Endothelial cell of hepatic sinusoid (primary cell): ENCODE results near the gene TBCK.

Source experiments
- in situ Hi-C: cut with HindIII; loops from 2 replicates; pipeline ENCODE4 v1.10.0; 2017; ENCODE audit warnings: low sequenced_read_pairs

Gene TBCK

GRCh38 chr4:106049490-106049889 lies 266.5 kb downstream of the TBCK start:
- in situ Hi-C loops: no loop called here

GRCh38 chr4:106048250-106048971 lies 267.6 kb downstream of the TBCK start:
- in situ Hi-C loops: no loop called here

DNA sequence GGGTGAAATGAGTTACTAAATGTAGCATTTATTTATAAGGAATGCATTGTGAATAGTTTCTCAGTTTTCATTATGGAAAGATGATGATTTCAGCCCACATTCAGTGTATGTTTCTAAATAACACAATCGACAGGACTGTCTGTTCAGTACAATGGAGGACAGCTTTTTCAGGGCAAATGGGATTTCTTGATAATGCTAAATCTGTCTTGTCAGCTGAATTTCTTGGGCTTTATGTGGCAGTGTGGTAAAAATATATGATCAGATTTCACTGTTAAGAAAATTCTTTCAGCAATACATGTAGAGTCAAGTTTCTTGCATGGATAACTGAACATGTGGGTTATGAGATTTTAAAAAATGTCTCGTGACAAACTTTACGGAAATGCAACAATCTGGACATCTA lies 269.9 kb downstream of the TBCK start:
- in situ Hi-C loops: no loop called here

DNA sequence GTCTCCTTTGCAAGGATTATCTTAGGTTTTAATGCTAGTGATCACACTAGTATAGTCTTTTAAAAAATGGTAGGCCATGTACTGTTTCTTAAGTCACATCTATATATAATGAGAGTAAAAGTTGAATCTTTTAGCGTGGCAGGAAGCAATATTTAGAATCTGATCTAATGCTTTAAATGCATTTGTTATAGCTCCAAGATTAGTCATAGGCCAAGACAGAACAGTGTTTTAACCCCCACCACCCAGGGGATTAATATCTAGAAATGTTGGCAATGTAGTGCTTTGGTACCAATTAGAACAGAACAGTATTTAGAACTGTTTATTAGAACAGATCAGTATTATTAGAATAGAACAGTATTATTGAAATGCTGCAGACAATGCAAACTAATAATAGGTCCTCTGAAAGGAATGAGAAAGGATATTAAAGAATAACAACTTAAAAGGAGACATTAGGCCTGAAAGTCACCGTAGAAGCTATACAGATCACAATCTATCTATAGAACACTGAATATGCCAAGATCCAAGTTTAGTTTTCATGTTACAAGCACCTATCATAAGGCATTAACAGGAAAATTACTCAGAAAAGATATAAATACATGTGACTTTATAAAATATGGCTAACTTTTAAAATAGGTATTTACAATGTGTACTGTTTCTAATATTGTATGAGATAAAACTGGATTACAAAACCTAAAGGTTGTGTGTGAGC lies 274.6 kb downstream of the TBCK start:
- in situ Hi-C loops: no loop called here

DNA sequence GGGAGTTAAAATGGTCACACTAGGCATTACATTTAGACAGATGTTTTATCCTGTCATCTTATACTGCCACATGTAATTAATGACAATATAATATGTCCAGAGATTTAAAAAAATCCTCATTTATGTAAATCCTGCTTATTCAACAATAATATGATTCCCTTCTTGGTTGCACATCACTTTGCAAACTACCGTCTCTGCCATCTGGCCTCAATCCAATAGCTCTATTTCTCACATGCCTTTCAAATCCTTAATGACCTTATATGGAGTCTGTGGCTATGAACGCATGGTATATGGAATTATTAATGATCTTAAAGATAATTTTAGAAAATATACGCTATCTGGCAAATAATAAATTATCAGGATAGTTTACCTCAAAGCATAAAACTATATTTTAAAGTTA lies 276.2 kb downstream of the TBCK start:
- in situ Hi-C loops: no loop called here

DNA sequence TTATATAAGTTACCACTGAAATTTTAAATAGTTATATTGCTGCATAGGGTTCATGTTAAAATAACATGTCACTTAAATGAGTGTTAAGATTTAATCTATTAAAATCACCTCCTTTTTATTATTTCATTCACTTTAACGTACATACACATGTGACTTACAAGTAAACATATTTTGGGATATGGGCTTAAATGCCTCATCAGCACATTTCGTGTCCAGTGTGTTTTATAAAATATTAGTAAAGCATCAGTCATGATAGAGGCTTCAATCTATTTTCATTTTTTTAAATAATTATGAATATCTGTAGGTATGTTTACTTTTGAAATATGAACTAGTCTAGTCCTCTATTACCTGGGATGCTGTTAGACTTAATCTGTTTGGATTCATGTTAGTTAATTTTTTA lies 277.1 kb downstream of the TBCK start:
- in situ Hi-C loops: no loop called here

- in situ Hi-C loops: no loop called here
Measured at GRCh38 chr4:106038012-106038411, 278.0 kb downstream of the TBCK start.

- in situ Hi-C loops: no loop called here
Measured at GRCh38 chr4:106036848-106037247, 279.2 kb downstream of the TBCK start.

DNA sequence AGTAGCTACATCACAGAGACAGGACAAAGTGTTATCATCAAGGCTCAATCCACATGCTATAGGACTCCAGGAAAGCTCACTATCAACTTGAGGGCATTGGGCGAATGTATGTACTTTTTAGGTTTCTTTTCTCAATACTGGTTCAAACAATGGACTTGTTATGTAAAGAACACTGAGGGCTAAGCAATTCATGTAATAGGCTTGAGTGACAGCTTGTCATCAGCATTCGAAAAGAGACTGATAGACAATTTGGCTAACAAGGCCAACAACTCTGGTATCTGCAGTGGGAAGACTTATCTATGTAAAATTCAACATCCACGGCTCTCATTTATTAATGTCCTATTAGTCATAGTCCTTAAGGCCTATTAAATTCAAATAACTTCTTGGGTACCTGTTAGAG lies 279.7 kb downstream of the TBCK start:
- in situ Hi-C loops: no loop called here

DNA sequence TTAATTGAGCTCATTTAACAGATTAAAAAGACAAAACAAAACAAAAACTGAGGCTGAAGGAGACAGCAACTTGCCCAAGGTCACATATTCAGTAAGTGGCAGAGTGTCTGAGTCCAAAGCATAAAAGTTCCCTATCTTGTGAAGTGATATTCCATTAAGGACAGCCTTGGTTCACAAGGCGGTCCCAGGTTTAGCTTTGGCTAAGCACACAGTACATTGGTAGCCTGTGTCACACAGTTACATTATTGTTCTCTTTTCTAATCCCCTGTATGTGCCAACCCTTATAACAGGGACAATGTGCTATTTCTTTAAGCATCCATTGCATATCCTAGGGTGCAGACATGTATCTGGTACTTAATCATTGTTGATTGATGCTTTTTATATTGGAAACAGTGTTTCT lies 280.8 kb downstream of the TBCK start:
- in situ Hi-C loops: no loop called here

- in situ Hi-C loops: no loop called here
Measured at GRCh38 chr4:106034751-106035150, 281.3 kb downstream of the TBCK start.

GRCh38 chr4:106034220-106034619 lies 281.8 kb downstream of the TBCK start:
- in situ Hi-C loops: no loop called here

- in situ Hi-C loops: no loop called here
Measured at GRCh38 chr4:106033469-106033868, 282.5 kb downstream of the TBCK start.

- in situ Hi-C loops: no loop called here
Measured at GRCh38 chr4:106032851-106033286, 283.1 kb downstream of the TBCK start.

- in situ Hi-C loops: no loop called here
Measured at GRCh38 chr4:106022454-106022853, 293.6 kb downstream of the TBCK start.

GRCh38 chr4:106021737-106022410 lies 294.1 kb downstream of the TBCK start:
- in situ Hi-C loops: no loop called here

DNA sequence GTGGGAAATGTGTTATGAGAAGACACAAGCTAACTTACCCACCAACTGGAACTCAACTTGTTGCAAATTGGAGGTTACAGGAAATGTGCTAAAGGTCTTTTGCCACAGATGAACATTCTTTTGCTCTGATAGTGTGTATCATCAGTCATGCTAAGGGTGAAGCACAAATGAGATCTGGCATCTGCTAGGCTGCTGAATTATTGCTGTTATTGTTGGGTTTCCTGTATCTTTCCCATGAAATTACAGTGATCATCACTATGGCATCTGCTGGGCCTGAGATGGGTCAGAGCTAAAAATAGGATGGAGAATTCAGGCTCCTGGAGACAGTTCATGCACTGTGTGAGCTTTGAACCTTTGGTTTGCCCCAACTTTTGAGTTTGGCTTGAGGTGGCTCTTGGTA lies 296.2 kb downstream of the TBCK start:
- in situ Hi-C loops: no loop called here

DNA sequence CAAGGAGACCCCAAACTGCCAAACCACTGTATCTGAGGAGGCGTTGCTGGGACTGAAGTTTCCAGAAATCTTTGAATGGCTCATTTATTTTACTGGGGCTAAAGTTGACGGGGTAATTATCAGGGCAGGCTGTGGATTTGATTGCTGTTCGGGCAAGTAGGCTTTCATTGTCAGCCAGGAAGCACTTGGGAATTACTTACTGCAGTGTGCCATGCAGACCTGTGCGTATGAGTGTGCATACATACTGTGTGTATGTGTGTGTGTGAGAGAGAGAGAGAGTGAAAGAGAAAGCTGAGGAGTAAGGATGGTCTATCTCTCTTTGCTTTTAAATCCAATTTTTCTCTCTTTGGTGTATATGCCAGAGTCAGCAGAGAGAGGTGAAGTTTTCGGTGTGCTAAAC lies 298.0 kb downstream of the TBCK start:
- in situ Hi-C loops: no loop called here

DNA sequence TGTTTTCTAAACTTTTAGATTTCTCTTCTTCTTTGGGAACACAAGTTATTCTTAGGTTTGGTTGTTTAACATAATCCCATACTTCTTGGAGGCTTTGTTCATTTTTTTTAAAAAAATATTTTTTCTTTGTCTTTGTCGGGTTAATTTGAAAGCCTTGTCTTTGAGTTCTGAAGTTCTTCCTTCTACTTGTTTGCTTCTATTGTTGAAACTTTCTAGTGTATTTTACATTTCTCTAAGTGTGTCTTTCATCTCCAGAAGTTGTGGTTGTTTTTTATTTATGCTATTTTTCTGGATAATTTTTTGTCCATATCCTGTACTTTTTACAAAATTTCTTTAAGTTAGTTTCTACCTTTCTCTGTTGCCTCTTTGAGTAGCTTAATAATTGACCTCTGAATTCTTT lies 304.6 kb downstream of the TBCK start:
- in situ Hi-C loops: no loop called here

DNA sequence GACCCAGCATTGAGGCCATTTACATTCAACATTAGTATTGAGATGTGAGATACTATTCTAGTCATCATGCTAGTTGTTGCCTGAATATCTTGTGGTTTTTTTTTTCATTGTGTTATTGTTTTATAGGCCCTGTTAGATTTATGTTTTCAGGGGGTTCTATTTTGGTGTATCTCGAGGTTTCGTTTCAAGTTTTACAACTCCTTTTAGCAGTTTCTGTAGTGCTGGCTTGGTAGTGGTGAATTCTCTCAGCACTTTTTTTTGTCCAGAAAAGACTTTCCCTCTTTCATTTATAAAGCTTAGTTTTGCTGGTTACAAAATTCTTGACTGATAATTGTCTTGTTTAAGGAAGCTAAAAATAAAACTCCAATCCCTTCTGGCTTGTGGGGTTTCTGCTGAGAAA lies 305.2 kb downstream of the TBCK start:
- in situ Hi-C loops: no loop called here

DNA sequence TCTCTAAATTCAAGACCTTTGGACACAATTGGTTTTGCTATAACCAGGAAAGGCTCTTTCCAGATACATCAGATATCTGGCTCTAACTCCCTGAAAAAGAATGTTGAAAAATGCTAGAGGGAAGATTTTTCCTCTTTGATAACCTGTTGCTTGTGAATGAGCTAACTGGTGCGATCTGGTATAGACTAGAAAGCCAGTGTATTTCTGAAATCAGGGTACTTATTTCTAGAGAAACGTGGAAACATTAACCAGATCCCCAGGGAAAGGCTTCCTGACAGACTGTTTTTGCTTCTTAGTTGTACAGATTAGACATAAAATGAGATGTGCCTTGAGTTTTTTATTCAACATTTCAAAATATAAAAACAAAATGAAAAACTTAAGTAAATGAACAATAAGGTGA lies 313.0 kb downstream of the TBCK start:
- in situ Hi-C loops: no loop called here
